ENCODE measurements around the gene MRPS18B. TPM values are rescaled to one million over a fixed set of nuclear protein-coding genes. Genes with fewer than 3 reads are reported as not detected.
A peak's percentile ranks its signal among the peaks of the same experiment; 100 is the strongest.

The MRPS18B gene
- total and polyA plus RNA-seq, 2 of the 13 experiments (the other 11 are each of a cell fraction or from before 2014, with no cell fraction given): 125 to 131 TPM

- 0 out of 2 replicates have a peak, but pooled peaks have one; percentile 20 for TF ChIP-seq AKNA (CRISPR knock-in tag; IDR thresholded peaks at IDR 0.05; ENCODE audit: borderline replicate concordance)
- TF ChIP-seq TAF15 (IDR thresholded peaks at IDR 0.05; ENCODE audit: low read depth, low read length, poor library complexity, severe bottlenecking): no peak
- peak; percentile 72 for TF ChIP-seq ATF1 (CRISPR knock-in tag; IDR thresholded peaks at IDR 0.05)
- TF ChIP-seq PBX3 (CRISPR knock-in tag; IDR thresholded peaks at IDR 0.05; ENCODE audit: borderline replicate concordance): no peak; the same call in 1 of the 2 replicates
- peak; percentile 71 for TF ChIP-seq RAD21 (CRISPR knock-in tag; IDR thresholded peaks at IDR 0.05)
- TF ChIP-seq, protein P1, sequence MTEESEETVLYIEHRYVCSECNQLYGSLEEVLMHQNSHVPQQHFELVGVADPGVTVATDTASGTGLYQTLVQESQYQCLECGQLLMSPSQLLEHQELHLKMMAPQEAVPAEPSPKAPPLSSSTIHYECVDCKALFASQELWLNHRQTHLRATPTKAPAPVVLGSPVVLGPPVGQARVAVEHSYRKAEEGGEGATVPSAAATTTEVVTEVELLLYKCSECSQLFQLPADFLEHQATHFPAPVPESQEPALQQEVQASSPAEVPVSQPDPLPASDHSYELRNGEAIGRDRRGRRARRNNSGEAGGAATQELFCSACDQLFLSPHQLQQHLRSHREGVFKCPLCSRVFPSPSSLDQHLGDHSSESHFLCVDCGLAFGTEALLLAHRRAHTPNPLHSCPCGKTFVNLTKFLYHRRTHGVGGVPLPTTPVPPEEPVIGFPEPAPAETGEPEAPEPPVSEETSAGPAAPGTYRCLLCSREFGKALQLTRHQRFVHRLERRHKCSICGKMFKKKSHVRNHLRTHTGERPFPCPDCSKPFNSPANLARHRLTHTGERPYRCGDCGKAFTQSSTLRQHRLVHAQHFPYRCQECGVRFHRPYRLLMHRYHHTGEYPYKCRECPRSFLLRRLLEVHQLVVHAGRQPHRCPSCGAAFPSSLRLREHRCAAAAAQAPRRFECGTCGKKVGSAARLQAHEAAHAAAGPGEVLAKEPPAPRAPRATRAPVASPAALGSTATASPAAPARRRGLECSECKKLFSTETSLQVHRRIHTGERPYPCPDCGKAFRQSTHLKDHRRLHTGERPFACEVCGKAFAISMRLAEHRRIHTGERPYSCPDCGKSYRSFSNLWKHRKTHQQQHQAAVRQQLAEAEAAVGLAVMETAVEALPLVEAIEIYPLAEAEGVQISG (CRISPR knock-in tag; IDR thresholded peaks at IDR 0.05): peak; percentile 98
- TF ChIP-seq ZNF790 (CRISPR knock-in tag; IDR thresholded peaks at IDR 0.05; ENCODE audit: borderline replicate concordance): no peak
- no peak; the same call in 1 of the 2 replicates for TF ChIP-seq CCDC6 (CRISPR knock-in tag; IDR thresholded peaks at IDR 0.05)
- TF ChIP-seq ZNF441 (CRISPR knock-in tag; IDR thresholded peaks at IDR 0.05; ENCODE audit: borderline replicate concordance): 0 out of 2 replicates have a peak, but pooled peaks have one; percentile 56
- peak; percentile 62 for TF ChIP-seq YEATS4 (CRISPR knock-in tag; IDR thresholded peaks at IDR 0.05; ENCODE audit: borderline replicate concordance)
- TF ChIP-seq, protein P2, sequence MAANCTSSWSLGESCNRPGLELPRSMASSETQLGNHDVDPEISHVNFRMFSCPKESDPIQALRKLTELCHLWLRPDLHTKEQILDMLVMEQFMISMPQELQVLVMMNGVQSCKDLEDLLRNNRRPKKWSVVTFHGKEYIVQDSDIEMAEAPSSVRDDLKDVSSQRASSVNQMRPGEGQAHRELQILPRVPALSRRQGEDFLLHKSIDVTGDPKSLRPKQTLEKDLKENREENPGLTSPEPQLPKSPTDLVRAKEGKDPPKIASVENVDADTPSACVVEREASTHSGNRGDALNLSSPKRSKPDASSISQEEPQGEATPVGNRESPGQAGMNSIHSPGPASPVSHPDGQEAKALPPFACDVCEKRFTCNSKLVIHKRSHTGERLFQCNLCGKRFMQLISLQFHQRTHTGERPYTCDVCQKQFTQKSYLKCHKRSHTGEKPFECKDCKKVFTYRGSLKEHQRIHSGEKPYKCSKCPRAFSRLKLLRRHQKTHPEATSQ (CRISPR knock-in tag; IDR thresholded peaks at IDR 0.05; ENCODE audit: borderline replicate concordance): peak; percentile 73; the same call in 1 of the 2 replicates
- TF ChIP-seq SKI (IDR thresholded peaks at IDR 0.05; ENCODE audit: partially characterized antibody): peak; percentile 5
- TF ChIP-seq LCORL (IDR thresholded peaks at IDR 0.05): no peak
- TF ChIP-seq LCORL (CRISPR knock-in tag; IDR thresholded peaks at IDR 0.05): peak; percentile 74; the same call in 1 of the 2 replicates
- no peak; the same call in 1 of the 2 replicates for TF ChIP-seq ZNF230 (CRISPR knock-in tag; IDR thresholded peaks at IDR 0.05)
- peak; percentile 35; the same call in 1 of the 2 replicates for TF ChIP-seq FOXC1 (CRISPR knock-in tag; IDR thresholded peaks at IDR 0.05; ENCODE audit: borderline replicate concordance)
- TF ChIP-seq, protein P3, sequence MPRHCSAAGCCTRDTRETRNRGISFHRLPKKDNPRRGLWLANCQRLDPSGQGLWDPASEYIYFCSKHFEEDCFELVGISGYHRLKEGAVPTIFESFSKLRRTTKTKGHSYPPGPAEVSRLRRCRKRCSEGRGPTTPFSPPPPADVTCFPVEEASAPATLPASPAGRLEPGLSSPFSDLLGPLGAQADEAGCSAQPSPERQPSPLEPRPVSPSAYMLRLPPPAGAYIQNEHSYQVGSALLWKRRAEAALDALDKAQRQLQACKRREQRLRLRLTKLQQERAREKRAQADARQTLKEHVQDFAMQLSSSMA (CRISPR knock-in tag; IDR thresholded peaks at IDR 0.05): no peak
These were observed 55.0 kb downstream of the MRPS18B start, which contains the start of gene DHX16 (continued) for GRCh38 chr6:30672445-30673253.

Data from HepG2 (cell line).